ENCODE data around the gene BEND2. TPM values are rescaled to one million over a fixed set of nuclear protein-coding genes. Genes with fewer than 3 reads are reported as not detected.

BEND2 gene
- total RNA-seq, 1 experiment from 2014 or later: not detected

DNA sequence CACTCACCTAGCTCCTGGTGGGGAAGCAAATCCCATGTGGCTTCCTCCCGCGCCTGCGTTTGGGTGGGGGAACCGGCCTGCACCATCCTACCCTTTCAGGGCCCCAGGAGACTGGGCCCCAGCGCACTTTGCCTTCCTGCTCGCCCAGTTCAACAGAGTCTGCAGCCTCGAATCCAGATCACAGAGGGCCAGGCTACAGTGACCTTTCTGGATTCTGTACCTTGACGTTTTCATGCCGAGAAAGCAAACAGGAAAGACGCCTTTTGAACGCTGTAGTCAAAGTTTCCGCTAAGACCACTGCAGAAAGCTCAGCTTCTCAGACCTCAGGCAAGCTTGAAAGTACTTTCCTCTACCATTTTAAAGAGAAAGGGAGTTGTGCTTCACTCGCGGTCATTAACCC lies 7.4 kb upstream of the BEND2 start:
- TF ChIP-seq SOX15 (CRISPR knock-in tag; IDR thresholded peaks at IDR 0.05): no peak
- TF ChIP-seq, protein P1, sequence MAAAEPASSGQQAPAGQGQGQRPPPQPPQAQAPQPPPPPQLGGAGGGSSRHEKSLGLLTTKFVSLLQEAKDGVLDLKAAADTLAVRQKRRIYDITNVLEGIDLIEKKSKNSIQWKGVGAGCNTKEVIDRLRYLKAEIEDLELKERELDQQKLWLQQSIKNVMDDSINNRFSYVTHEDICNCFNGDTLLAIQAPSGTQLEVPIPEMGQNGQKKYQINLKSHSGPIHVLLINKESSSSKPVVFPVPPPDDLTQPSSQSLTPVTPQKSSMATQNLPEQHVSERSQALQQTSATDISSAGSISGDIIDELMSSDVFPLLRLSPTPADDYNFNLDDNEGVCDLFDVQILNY (CRISPR knock-in tag; IDR thresholded peaks at IDR 0.05): no peak
- TF ChIP-seq, protein P2, sequence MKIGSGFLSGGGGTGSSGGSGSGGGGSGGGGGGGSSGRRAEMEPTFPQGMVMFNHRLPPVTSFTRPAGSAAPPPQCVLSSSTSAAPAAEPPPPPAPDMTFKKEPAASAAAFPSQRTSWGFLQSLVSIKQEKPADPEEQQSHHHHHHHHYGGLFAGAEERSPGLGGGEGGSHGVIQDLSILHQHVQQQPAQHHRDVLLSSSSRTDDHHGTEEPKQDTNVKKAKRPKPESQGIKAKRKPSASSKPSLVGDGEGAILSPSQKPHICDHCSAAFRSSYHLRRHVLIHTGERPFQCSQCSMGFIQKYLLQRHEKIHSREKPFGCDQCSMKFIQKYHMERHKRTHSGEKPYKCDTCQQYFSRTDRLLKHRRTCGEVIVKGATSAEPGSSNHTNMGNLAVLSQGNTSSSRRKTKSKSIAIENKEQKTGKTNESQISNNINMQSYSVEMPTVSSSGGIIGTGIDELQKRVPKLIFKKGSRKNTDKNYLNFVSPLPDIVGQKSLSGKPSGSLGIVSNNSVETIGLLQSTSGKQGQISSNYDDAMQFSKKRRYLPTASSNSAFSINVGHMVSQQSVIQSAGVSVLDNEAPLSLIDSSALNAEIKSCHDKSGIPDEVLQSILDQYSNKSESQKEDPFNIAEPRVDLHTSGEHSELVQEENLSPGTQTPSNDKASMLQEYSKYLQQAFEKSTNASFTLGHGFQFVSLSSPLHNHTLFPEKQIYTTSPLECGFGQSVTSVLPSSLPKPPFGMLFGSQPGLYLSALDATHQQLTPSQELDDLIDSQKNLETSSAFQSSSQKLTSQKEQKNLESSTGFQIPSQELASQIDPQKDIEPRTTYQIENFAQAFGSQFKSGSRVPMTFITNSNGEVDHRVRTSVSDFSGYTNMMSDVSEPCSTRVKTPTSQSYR (CRISPR knock-in tag; IDR thresholded peaks at IDR 0.05): no peak
- TF ChIP-seq ZNF671 (CRISPR knock-in tag; IDR thresholded peaks at IDR 0.05): no peak
- TF ChIP-seq, protein P3, sequence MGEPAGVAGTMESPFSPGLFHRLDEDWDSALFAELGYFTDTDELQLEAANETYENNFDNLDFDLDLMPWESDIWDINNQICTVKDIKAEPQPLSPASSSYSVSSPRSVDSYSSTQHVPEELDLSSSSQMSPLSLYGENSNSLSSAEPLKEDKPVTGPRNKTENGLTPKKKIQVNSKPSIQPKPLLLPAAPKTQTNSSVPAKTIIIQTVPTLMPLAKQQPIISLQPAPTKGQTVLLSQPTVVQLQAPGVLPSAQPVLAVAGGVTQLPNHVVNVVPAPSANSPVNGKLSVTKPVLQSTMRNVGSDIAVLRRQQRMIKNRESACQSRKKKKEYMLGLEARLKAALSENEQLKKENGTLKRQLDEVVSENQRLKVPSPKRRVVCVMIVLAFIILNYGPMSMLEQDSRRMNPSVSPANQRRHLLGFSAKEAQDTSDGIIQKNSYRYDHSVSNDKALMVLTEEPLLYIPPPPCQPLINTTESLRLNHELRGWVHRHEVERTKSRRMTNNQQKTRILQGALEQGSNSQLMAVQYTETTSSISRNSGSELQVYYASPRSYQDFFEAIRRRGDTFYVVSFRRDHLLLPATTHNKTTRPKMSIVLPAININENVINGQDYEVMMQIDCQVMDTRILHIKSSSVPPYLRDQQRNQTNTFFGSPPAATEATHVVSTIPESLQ (CRISPR knock-in tag; IDR thresholded peaks at IDR 0.05): no peak
- no peak for TF ChIP-seq FOXP1 (CRISPR knock-in tag; IDR thresholded peaks at IDR 0.05; ENCODE audit: borderline replicate concordance)
- no peak for TF ChIP-seq KAT7 (CRISPR knock-in tag; IDR thresholded peaks at IDR 0.05; ENCODE audit: borderline replicate concordance)
- TF ChIP-seq, protein P4, sequence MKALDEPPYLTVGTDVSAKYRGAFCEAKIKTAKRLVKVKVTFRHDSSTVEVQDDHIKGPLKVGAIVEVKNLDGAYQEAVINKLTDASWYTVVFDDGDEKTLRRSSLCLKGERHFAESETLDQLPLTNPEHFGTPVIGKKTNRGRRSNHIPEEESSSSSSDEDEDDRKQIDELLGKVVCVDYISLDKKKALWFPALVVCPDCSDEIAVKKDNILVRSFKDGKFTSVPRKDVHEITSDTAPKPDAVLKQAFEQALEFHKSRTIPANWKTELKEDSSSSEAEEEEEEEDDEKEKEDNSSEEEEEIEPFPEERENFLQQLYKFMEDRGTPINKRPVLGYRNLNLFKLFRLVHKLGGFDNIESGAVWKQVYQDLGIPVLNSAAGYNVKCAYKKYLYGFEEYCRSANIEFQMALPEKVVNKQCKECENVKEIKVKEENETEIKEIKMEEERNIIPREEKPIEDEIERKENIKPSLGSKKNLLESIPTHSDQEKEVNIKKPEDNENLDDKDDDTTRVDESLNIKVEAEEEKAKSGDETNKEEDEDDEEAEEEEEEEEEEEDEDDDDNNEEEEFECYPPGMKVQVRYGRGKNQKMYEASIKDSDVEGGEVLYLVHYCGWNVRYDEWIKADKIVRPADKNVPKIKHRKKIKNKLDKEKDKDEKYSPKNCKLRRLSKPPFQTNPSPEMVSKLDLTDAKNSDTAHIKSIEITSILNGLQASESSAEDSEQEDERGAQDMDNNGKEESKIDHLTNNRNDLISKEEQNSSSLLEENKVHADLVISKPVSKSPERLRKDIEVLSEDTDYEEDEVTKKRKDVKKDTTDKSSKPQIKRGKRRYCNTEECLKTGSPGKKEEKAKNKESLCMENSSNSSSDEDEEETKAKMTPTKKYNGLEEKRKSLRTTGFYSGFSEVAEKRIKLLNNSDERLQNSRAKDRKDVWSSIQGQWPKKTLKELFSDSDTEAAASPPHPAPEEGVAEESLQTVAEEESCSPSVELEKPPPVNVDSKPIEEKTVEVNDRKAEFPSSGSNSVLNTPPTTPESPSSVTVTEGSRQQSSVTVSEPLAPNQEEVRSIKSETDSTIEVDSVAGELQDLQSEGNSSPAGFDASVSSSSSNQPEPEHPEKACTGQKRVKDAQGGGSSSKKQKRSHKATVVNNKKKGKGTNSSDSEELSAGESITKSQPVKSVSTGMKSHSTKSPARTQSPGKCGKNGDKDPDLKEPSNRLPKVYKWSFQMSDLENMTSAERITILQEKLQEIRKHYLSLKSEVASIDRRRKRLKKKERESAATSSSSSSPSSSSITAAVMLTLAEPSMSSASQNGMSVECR (CRISPR knock-in tag; IDR thresholded peaks at IDR 0.05; ENCODE audit: borderline replicate concordance): no peak
- no peak for TF ChIP-seq ZNF138 (CRISPR knock-in tag; conservative IDR thresholded peaks at IDR 0.05)
- TF ChIP-seq, protein P5, sequence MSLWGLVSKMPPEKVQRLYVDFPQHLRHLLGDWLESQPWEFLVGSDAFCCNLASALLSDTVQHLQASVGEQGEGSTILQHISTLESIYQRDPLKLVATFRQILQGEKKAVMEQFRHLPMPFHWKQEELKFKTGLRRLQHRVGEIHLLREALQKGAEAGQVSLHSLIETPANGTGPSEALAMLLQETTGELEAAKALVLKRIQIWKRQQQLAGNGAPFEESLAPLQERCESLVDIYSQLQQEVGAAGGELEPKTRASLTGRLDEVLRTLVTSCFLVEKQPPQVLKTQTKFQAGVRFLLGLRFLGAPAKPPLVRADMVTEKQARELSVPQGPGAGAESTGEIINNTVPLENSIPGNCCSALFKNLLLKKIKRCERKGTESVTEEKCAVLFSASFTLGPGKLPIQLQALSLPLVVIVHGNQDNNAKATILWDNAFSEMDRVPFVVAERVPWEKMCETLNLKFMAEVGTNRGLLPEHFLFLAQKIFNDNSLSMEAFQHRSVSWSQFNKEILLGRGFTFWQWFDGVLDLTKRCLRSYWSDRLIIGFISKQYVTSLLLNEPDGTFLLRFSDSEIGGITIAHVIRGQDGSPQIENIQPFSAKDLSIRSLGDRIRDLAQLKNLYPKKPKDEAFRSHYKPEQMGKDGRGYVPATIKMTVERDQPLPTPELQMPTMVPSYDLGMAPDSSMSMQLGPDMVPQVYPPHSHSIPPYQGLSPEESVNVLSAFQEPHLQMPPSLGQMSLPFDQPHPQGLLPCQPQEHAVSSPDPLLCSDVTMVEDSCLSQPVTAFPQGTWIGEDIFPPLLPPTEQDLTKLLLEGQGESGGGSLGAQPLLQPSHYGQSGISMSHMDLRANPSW (CRISPR knock-in tag; conservative IDR thresholded peaks at IDR 0.05; ENCODE audit: low read depth): no peak
- CTCF ChIA-PET: interaction anchor here (0.6 kb wide), 1 partner anchor 296 kb away, joined by 3 read pairs; no protein-coding TSS in a partner anchor
- no peaks in the 10 kb centered on the region for H3K4me1 Mint-ChIP-seq
- no peak for ATAC-seq
- no peak overlapping the region for H3K4me3 Mint-ChIP-seq
- DNase-seq (ENCODE audit: low spot score): no peak
- H3K27me3 Mint-ChIP-seq (ENCODE audit: low read depth): no peaks in the 10 kb centered on the region
- no peaks in the 10 kb centered on the region for H3K9me3 Mint-ChIP-seq
- no peaks in the 10 kb centered on the region for H3K36me3 Mint-ChIP-seq
- H3K27ac Mint-ChIP-seq: no peak overlapping the region
- POLR2A ChIA-PET: no interaction called here

DNA sequence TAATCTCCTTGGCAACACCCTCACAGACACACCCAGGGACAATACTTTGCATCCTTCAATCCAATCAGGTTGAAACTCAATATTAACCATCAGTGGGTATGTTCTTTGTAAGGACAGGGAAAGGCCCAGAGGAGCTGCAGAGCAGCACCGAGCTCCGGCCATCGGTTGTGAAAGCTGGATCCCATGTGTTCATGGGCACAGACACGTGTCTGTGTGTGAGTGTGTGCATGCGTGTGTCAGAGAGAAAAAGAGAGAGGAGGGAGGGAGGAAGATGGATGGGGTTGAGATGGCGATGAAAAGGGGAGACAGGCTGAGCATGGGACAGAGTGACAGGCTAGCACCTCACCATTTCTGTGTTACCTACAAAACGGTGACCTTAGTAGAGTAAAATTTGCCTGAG lies 6.8 kb upstream of the BEND2 start:
- Mint-ChIP-seq H3K36me3 (no peaks in the 10 kb centered on the region), H3K27me3 (ENCODE audit: low read depth) (no peaks in the 10 kb centered on the region), H3K4me1 (no peaks in the 10 kb centered on the region), H3K27ac (no peak overlapping the region), H3K9me3 (no peaks in the 10 kb centered on the region), H3K4me3 (no peak overlapping the region)
- DNase-seq (ENCODE audit: low spot score) (no peak), ATAC-seq (no peak)
- ChIA-PET CTCF (no interaction called here), POLR2A (no interaction called here)
- TF ChIP-seq, protein P6, sequence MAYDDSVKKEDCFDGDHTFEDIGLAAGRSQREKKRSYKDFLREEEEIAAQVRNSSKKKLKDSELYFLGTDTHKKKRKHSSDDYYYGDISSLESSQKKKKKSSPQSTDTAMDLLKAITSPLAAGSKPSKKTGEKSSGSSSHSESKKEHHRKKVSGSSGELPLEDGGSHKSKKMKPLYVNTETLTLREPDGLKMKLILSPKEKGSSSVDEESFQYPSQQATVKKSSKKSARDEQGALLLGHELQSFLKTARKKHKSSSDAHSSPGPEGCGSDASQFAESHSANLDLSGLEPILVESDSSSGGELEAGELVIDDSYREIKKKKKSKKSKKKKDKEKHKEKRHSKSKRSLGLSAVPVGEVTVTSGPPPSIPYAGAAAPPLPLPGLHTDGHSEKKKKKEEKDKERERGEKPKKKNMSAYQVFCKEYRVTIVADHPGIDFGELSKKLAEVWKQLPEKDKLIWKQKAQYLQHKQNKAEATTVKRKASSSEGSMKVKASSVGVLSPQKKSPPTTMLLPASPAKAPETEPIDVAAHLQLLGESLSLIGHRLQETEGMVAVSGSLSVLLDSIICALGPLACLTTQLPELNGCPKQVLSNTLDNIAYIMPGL (CRISPR knock-in tag; IDR thresholded peaks at IDR 0.05): no peak
- TF ChIP-seq RORB (CRISPR knock-in tag; IDR thresholded peaks at IDR 0.05): no peak
- TF ChIP-seq ZNF416 (CRISPR knock-in tag; IDR thresholded peaks at IDR 0.05): no peak
- TF ChIP-seq, protein P7, sequence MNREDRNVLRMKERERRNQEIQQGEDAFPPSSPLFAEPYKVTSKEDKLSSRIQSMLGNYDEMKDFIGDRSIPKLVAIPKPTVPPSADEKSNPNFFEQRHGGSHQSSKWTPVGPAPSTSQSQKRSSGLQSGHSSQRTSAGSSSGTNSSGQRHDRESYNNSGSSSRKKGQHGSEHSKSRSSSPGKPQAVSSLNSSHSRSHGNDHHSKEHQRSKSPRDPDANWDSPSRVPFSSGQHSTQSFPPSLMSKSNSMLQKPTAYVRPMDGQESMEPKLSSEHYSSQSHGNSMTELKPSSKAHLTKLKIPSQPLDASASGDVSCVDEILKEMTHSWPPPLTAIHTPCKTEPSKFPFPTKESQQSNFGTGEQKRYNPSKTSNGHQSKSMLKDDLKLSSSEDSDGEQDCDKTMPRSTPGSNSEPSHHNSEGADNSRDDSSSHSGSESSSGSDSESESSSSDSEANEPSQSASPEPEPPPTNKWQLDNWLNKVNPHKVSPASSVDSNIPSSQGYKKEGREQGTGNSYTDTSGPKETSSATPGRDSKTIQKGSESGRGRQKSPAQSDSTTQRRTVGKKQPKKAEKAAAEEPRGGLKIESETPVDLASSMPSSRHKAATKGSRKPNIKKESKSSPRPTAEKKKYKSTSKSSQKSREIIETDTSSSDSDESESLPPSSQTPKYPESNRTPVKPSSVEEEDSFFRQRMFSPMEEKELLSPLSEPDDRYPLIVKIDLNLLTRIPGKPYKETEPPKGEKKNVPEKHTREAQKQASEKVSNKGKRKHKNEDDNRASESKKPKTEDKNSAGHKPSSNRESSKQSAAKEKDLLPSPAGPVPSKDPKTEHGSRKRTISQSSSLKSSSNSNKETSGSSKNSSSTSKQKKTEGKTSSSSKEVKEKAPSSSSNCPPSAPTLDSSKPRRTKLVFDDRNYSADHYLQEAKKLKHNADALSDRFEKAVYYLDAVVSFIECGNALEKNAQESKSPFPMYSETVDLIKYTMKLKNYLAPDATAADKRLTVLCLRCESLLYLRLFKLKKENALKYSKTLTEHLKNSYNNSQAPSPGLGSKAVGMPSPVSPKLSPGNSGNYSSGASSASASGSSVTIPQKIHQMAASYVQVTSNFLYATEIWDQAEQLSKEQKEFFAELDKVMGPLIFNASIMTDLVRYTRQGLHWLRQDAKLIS (CRISPR knock-in tag; IDR thresholded peaks at IDR 0.05; ENCODE audit: borderline replicate concordance): no peak
- TF ChIP-seq, protein P1 (CRISPR knock-in tag; IDR thresholded peaks at IDR 0.05): no peak

All from WTC11 (cell line).